Breast epithelium (tissue), 4 donors: ENCODE measurements around the gene PLA2G2F. TPM values are rescaled to one million over a fixed set of nuclear protein-coding genes. Genes with fewer than 3 reads are reported as not detected.

Source experiments
- DNase-seq, 2 donors: peaks; one replicate each; pipeline ENCODE4 v3.0.0-alpha.2; 2019; ENCODE audit warnings: low spot score in 2 of 2
- H3K27ac ChIP-seq, 2 donors: fragments of 200-600 bp; sonication (generic) in 1 of 2; one replicate each; pipeline ENCODE4 v1.5.1; 2016 to 2019; ENCODE audit warnings: mild to moderate bottlenecking in 1 of 2
- H3K27me3 ChIP-seq, 2 donors: fragments of 200-600 bp; sonication (generic) in 1 of 2; one replicate each; pipeline versions ENCODE4 v1.5.1 to v1.6.0; 2017 to 2019; ENCODE audit warnings: control low read depth in 1 of 2, mild to moderate bottlenecking in 1 of 2
- H3K36me3 ChIP-seq: fragments of 200-600 bp; one replicate; pipeline ENCODE4 v1.5.1; 2019
- H3K4me1 ChIP-seq, 2 donors: fragments of 200-600 bp; sonication (generic); one replicate each; pipeline ENCODE4 v1.5.1; 2016 to 2019; ENCODE audit warnings: control low read depth in 1 of 2
- H3K4me3 ChIP-seq, 3 donors: fragments of 200-600 bp; sonication (generic); 1 replicate in 2 of 3; 2 replicates in 1 of 3; pipeline ENCODE4 v1.5.1; 2016 to 2019; ENCODE audit warnings: mild to moderate bottlenecking in 3 of 3, moderate library complexity in 2 of 3
- H3K9me3 ChIP-seq, 2 donors: fragments of 200-600 bp; sonication (generic) in 1 of 2; one replicate each; pipeline ENCODE4 v1.5.1; 2016 to 2019; ENCODE audit warnings: control low read depth in 1 of 2
- CTCF ChIP-seq, 3 donors: fragments of 450-650 bp; IDR thresholded peaks; one replicate each; pipeline ENCODE4 v1.5.1; 2016 to 2017; ENCODE audit warnings: antibody characterized with exemption in 3 of 3, mild to moderate bottlenecking in 3 of 3, moderate library complexity in 3 of 3
- POLR2A ChIP-seq: fragments of 450-650 bp; IDR thresholded peaks from one replicate; pipeline ENCODE4 v1.6.1; 2016; ENCODE audit warnings: antibody characterized with exemption, mild to moderate bottlenecking, moderate library complexity
- POLR2AphosphoS5 ChIP-seq, 3 donors: sonication (generic); formaldehyde crosslinking; IDR thresholded peaks; one replicate each; pipeline ENCODE4 v1.6.1; 2017; ENCODE audit warnings: antibody characterized with exemption in 3 of 3
- intact Hi-C: fragments of 100-400 bp; cut with DNase I; formaldehyde crosslinking; loops from one replicate; pipeline ENCODE4 v1.15.1; 2023; ENCODE audit warnings: low total_unique reads
- total RNA-seq, 3 donors: library from RNA; depleted of rRNA; stranded (reverse); fragments of >200 nt; gene quantifications; one replicate each; pipeline ENCODE4 v1.1.0, GENCODE V29; 2016

The PLA2G2F gene
- total RNA-seq, 3 donors from 2014 or later, result not detected

- Histone ChIP-seq H3K4me1 (no peaks in the 10 kb centered on the region), H3K27me3 (no peaks in the 10 kb centered on the region), H3K36me3 (no peaks in the 10 kb centered on the region), H3K9me3 (no peaks in the 10 kb centered on the region), H3K4me3 (no peak overlapping the region), H3K27ac (no peak overlapping the region)
- TF ChIP-seq POLR2A (no peak), POLR2AphosphoS5 (IDR thresholded peaks at IDR 0.05) (no peak), CTCF (IDR thresholded peaks at IDR 0.05) (no peak)
- no peak for DNase-seq
- intact Hi-C loops, result no loop called here
Measured at GRCh38 chr1:20194224-20194623, 55.1 kb downstream of the PLA2G2F start.

- intact Hi-C loops, result no loop called here
- Histone ChIP-seq H3K4me3 (no peak overlapping the region), H3K27me3 (no peaks in the 10 kb centered on the region), H3K4me1 (no peaks in the 10 kb centered on the region), H3K27ac (no peak overlapping the region), H3K36me3 (no peaks in the 10 kb centered on the region), H3K9me3 (no peaks in the 10 kb centered on the region)
- peak; percentile 45 to 75 for DNase-seq
- TF ChIP-seq POLR2AphosphoS5 (IDR thresholded peaks at IDR 0.05) (no peak), POLR2A (no peak), CTCF (IDR thresholded peaks at IDR 0.05) (peak; percentile 27 to 72 (median 68))
Measured at GRCh38 chr1:20194757-20195461, 55.8 kb downstream of the PLA2G2F start.

- Histone ChIP-seq H3K9me3 (no peaks in the 10 kb centered on the region), H3K27me3 (no peaks in the 10 kb centered on the region), H3K27ac (no peak overlapping the region), H3K36me3 (no peaks in the 10 kb centered on the region), H3K4me3 (no peak overlapping the region), H3K4me1 (no peaks in the 10 kb centered on the region)
- intact Hi-C loops, result no loop called here
- no peak for TF ChIP-seq POLR2A
- no peak for TF ChIP-seq CTCF (IDR thresholded peaks at IDR 0.05)
- TF ChIP-seq POLR2AphosphoS5 (IDR thresholded peaks at IDR 0.05), result no peak
- DNase-seq, result no peak
Measured at GRCh38 chr1:20195462-20195780, 56.3 kb downstream of the PLA2G2F start.

- no peaks in the 10 kb centered on the region for H3K9me3 ChIP-seq
- no peak for DNase-seq
- no peaks in the 10 kb centered on the region for H3K27me3 ChIP-seq
- no peak overlapping the region for H3K4me3 ChIP-seq
- no peaks in the 10 kb centered on the region for H3K4me1 ChIP-seq
- TF ChIP-seq POLR2AphosphoS5 (IDR thresholded peaks at IDR 0.05), result no peak
- TF ChIP-seq POLR2A, result no peak
- TF ChIP-seq CTCF (IDR thresholded peaks at IDR 0.05), result no peak
- no peak overlapping the region for H3K27ac ChIP-seq
- intact Hi-C loops, result no loop called here
- H3K36me3 ChIP-seq, result no peaks in the 10 kb centered on the region
Measured at GRCh38 chr1:20197329-20197791, 58.2 kb downstream of the PLA2G2F start.

- Histone ChIP-seq H3K27ac (no peak overlapping the region), H3K9me3 (no peaks in the 10 kb centered on the region), H3K36me3 (no peaks in the 10 kb centered on the region), H3K4me1 (no peaks in the 10 kb centered on the region), H3K27me3 (no peaks in the 10 kb centered on the region), H3K4me3 (no peak overlapping the region)
- TF ChIP-seq POLR2A, result no peak
- TF ChIP-seq CTCF (IDR thresholded peaks at IDR 0.05), result no peak
- no peak for TF ChIP-seq POLR2AphosphoS5 (IDR thresholded peaks at IDR 0.05)
- intact Hi-C loops, result no loop called here
- DNase-seq, result no peak
Measured at GRCh38 chr1:20198296-20198695, 59.2 kb downstream of the PLA2G2F start.
